Astrocyte (in vitro differentiated cells and primary cell): Measurements from ENCODE around the gene GNAT1.

Experiments used
- EZH2 ChIP-seq: IDR thresholded peaks from 2 replicates; pipeline ENCODE4 v1.6.1; 2012; ENCODE audit warnings: mild to moderate bottlenecking, low read length, inconsistent platforms; ENCODE audit not compliant: insufficient read depth
- TF ChIP-seq, protein P1 (sequence below): IDR thresholded peaks from 2 replicates; pipeline ENCODE4 v1.5.1; 2011; ENCODE audit warnings: low read depth, mild to moderate bottlenecking, inconsistent platforms, low read length, moderate library complexity; ENCODE audit not compliant: insufficient read depth

DNA sequence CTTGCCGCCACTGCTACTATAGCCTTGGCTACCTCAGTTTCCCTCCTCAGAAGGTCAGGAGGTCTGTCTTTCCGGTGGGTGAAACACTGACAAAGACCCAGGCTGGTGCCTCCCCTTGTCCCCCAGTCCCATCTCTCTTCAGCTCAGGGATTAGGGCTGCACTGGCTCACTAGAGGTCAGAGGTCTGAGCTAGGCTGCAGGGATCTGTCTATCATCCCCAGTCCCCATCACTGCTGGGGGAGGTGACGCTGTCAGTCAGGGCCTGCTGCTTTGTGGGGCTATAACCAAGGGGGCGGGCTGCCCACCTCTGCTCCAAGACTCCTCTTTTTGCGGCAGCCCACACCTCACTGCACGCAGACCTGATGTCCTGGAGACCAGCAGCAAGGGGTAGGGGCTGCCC, 22.6 kb upstream of the GNAT1 start:
- TF ChIP-seq, protein P1, sequence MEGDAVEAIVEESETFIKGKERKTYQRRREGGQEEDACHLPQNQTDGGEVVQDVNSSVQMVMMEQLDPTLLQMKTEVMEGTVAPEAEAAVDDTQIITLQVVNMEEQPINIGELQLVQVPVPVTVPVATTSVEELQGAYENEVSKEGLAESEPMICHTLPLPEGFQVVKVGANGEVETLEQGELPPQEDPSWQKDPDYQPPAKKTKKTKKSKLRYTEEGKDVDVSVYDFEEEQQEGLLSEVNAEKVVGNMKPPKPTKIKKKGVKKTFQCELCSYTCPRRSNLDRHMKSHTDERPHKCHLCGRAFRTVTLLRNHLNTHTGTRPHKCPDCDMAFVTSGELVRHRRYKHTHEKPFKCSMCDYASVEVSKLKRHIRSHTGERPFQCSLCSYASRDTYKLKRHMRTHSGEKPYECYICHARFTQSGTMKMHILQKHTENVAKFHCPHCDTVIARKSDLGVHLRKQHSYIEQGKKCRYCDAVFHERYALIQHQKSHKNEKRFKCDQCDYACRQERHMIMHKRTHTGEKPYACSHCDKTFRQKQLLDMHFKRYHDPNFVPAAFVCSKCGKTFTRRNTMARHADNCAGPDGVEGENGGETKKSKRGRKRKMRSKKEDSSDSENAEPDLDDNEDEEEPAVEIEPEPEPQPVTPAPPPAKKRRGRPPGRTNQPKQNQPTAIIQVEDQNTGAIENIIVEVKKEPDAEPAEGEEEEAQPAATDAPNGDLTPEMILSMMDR, result no peak
- no peak for TF ChIP-seq EZH2
